Amniotic epithelial cell (primary cell): ENCODE data around the gene CAPN13.

Experiments used
- DNase-seq: peaks from one replicate; pipeline ENCODE4 v3.0.0-alpha.2; 2010; ENCODE audit warnings: low read depth

The CAPN13 gene

GRCh38 chr2:30807249-30807648 is at the start of gene CAPN13:
TSS of gene CAPN13 (minus strand) at chr2:30807446. CDS start at chr2:30787325, 20,121 bp downstream.
- DNase-seq: no peak

- no peak for DNase-seq
Measured at GRCh38 chr2:30847841-30848240, 40.6 kb upstream of the CAPN13 start.

GRCh38 chr2:30847329-30847728 is 40.1 kb upstream of the CAPN13 start:
- DNase-seq: no peak

GRCh38 chr2:30828586-30828985 is 21.3 kb upstream of the CAPN13 start:
- no peak for DNase-seq

- no peak for DNase-seq
Measured at GRCh38 chr2:30826916-30827315, 19.7 kb upstream of the CAPN13 start.

- DNase-seq: no peak
Measured at GRCh38 chr2:30826481-30826880, 19.2 kb upstream of the CAPN13 start.

- DNase-seq: no peak
Measured at GRCh38 chr2:30823452-30823851, 16.2 kb upstream of the CAPN13 start.

- no peak for DNase-seq
Measured at GRCh38 chr2:30821960-30822359, 14.7 kb upstream of the CAPN13 start.

GRCh38 chr2:30820381-30821055 is 13.3 kb upstream of the CAPN13 start:
- no peak for DNase-seq

GRCh38 chr2:30809938-30810337 is 2.7 kb upstream of the CAPN13 start:
- no peak for DNase-seq

- no peak for DNase-seq
Measured at GRCh38 chr2:30808695-30809094, 1.4 kb upstream of the CAPN13 start.

- no peak for DNase-seq
Measured at GRCh38 chr2:30803281-30803680, 4.0 kb downstream of the CAPN13 start.

- no peak for DNase-seq
Measured at GRCh38 chr2:30802611-30803010, 4.6 kb downstream of the CAPN13 start.

- no peak for DNase-seq
Measured at GRCh38 chr2:30801821-30802455, 5.3 kb downstream of the CAPN13 start.

- DNase-seq: no peak
Measured at GRCh38 chr2:30800159-30800558, 7.1 kb downstream of the CAPN13 start.

- no peak for DNase-seq
Measured at GRCh38 chr2:30799366-30799765, 7.9 kb downstream of the CAPN13 start.

GRCh38 chr2:30798536-30798991 is 8.7 kb downstream of the CAPN13 start:
- no peak for DNase-seq

GRCh38 chr2:30797381-30798015 is 9.7 kb downstream of the CAPN13 start:
- DNase-seq: no peak

- no peak for DNase-seq
Measured at GRCh38 chr2:30796699-30797098, 10.5 kb downstream of the CAPN13 start.

- DNase-seq: no peak
Measured at GRCh38 chr2:30792521-30792920, 14.7 kb downstream of the CAPN13 start.

- no peak for DNase-seq
Measured at GRCh38 chr2:30790879-30791278, 16.4 kb downstream of the CAPN13 start.

GRCh38 chr2:30789670-30790210 is 17.5 kb downstream of the CAPN13 start:
- DNase-seq: no peak
